ENCODE measurements around the gene BBS9.

BBS9 gene

GRCh38 chr7:33152087-33152486 lies 22.7 kb downstream of the BBS9 start:
- Histone ChIP-seq H3K4me1 (ENCODE audit: insufficient read depth, low read length, poor library complexity, severe bottlenecking) (no peaks in the 10 kb centered on the region), H2AFZ (ENCODE audit: low read length) (no peak overlapping the region), H4K20me1 (ENCODE audit: insufficient read depth, low read length, poor library complexity, severe bottlenecking) (no peaks in the 10 kb centered on the region), H3K9me2 (replicated peaks; ENCODE audit: low read depth, low read length) (no peaks in the 10 kb centered on the region), H3K36me3 (ENCODE audit: insufficient read depth, low read length) (no peaks in the 10 kb centered on the region), H3K9me3 (ENCODE audit: insufficient read depth, low read depth, low read length) (no peaks in the 10 kb centered on the region), H3K9ac (ENCODE audit: low read depth, low read length, poor library complexity, severe bottlenecking) (no peak overlapping the region), H3K79me2 (ENCODE audit: insufficient read depth, low read length) (no peaks in the 10 kb centered on the region), H3F3A (ENCODE audit: low read depth) (no peaks in the 10 kb centered on the region), H3K4me2 (ENCODE audit: low read depth, low read length, poor library complexity, severe bottlenecking) (no peak overlapping the region), H3K4me3 (ENCODE audit: low read length, poor library complexity, severe bottlenecking) (no peak overlapping the region), H3K27me3 (ENCODE audit: insufficient read depth, low read length, poor library complexity, severe bottlenecking) (no peaks in the 10 kb centered on the region)
- TF ChIP-seq EZH2phosphoT487 (IDR thresholded peaks at IDR 0.05; ENCODE audit: borderline replicate concordance) (no peak), CTCF (conservative IDR thresholded peaks at IDR 0.05; ENCODE audit: low read length) (no peak)

- TF ChIP-seq EZH2phosphoT487 (IDR thresholded peaks at IDR 0.05; ENCODE audit: borderline replicate concordance) (no peak), CTCF (conservative IDR thresholded peaks at IDR 0.05; ENCODE audit: low read length) (no peak)
- Histone ChIP-seq H3K4me3 (ENCODE audit: low read length, poor library complexity, severe bottlenecking) (no peak overlapping the region), H3K9ac (ENCODE audit: low read depth, low read length, poor library complexity, severe bottlenecking) (no peak overlapping the region)
Observed at GRCh38 chr7:33155811-33156210, 26.4 kb downstream of the BBS9 start.

GRCh38 chr7:33156441-33156840 lies 27.1 kb downstream of the BBS9 start:
- Histone ChIP-seq H3K9ac (ENCODE audit: low read depth, low read length, poor library complexity, severe bottlenecking) (no peak overlapping the region), H3K9me3 (ENCODE audit: insufficient read depth, low read depth, low read length) (no peaks in the 10 kb centered on the region), H3K4me3 (ENCODE audit: low read length, poor library complexity, severe bottlenecking) (no peak overlapping the region), H2AFZ (ENCODE audit: low read length) (no peak overlapping the region), H4K20me1 (ENCODE audit: insufficient read depth, low read length, poor library complexity, severe bottlenecking) (no peaks in the 10 kb centered on the region), H3F3A (ENCODE audit: low read depth) (no peaks in the 10 kb centered on the region), H3K27me3 (ENCODE audit: insufficient read depth, low read length, poor library complexity, severe bottlenecking) (no peaks in the 10 kb centered on the region), H3K4me2 (ENCODE audit: low read depth, low read length, poor library complexity, severe bottlenecking) (no peak overlapping the region), H3K4me1 (ENCODE audit: insufficient read depth, low read length, poor library complexity, severe bottlenecking) (peaks cover 4% of the 10 kb centered on the region), H3K36me3 (ENCODE audit: insufficient read depth, low read length) (no peaks in the 10 kb centered on the region), H3K79me2 (ENCODE audit: insufficient read depth, low read length) (no peaks in the 10 kb centered on the region), H3K9me2 (replicated peaks; ENCODE audit: low read depth, low read length) (no peaks in the 10 kb centered on the region)
- TF ChIP-seq EZH2phosphoT487 (IDR thresholded peaks at IDR 0.05; ENCODE audit: borderline replicate concordance), result no peak
- no peak for TF ChIP-seq CTCF (conservative IDR thresholded peaks at IDR 0.05; ENCODE audit: low read length)

More at GRCh38 chr7:33155811-33156210, 26.4 kb downstream of the BBS9 start:
- Histone ChIP-seq H3K79me2 (ENCODE audit: insufficient read depth, low read length) (no peaks in the 10 kb centered on the region), H3K27me3 (ENCODE audit: insufficient read depth, low read length, poor library complexity, severe bottlenecking) (no peaks in the 10 kb centered on the region), H3K9me3 (ENCODE audit: insufficient read depth, low read depth, low read length) (no peaks in the 10 kb centered on the region), H4K20me1 (ENCODE audit: insufficient read depth, low read length, poor library complexity, severe bottlenecking) (no peaks in the 10 kb centered on the region), H3K4me2 (ENCODE audit: low read depth, low read length, poor library complexity, severe bottlenecking) (no peak overlapping the region), H3K9me2 (replicated peaks; ENCODE audit: low read depth, low read length) (no peaks in the 10 kb centered on the region), H3K4me1 (ENCODE audit: insufficient read depth, low read length, poor library complexity, severe bottlenecking) (peaks cover 4% of the 10 kb centered on the region), H2AFZ (ENCODE audit: low read length) (no peak overlapping the region), H3K36me3 (ENCODE audit: insufficient read depth, low read length) (no peaks in the 10 kb centered on the region), H3F3A (ENCODE audit: low read depth) (no peaks in the 10 kb centered on the region)

All from Loucy (cell line).